Central memory CD8-positive, alpha-beta T cell (primary cell): Measurements from ENCODE around the gene VARS2.

Source experiments
- ATAC-seq: fragments of 150-1000 bp; cut with Tn5 transposase; replicated peaks from 2 replicates; pipeline ENCODE4 v1.10.0; 2022; ENCODE audit warnings: mild to moderate bottlenecking, moderate FRiP score, moderate number of reproducible peaks; ENCODE audit not compliant: poor library complexity, severe bottlenecking; ENCODE audit errors: extremely low read depth
- DNase-seq, 2 donors: peaks; one replicate each; pipeline ENCODE4 v3.0.0; 2021; ENCODE audit warnings: low spot score in 2 of 2
- H3K27ac Mint-ChIP-seq: one replicate; pipeline ENCODE4 v1.8.0; 2022; ENCODE audit warnings: low read depth, mild to moderate bottlenecking, moderate library complexity, mixed read lengths
- H3K27me3 Mint-ChIP-seq: one replicate; pipeline ENCODE4 v1.8.0; 2022; ENCODE audit warnings: mixed read lengths
- H3K36me3 Mint-ChIP-seq: one replicate; pipeline ENCODE4 v1.8.0; 2022; ENCODE audit warnings: mild to moderate bottlenecking, moderate library complexity, mixed read lengths; ENCODE audit not compliant: insufficient read depth
- H3K4me1 Mint-ChIP-seq: one replicate; pipeline ENCODE4 v1.8.0; 2022; ENCODE audit warnings: mixed read lengths
- H3K4me3 Mint-ChIP-seq: one replicate; pipeline ENCODE4 v1.8.0; 2022; ENCODE audit warnings: mild to moderate bottlenecking, moderate library complexity, mixed read lengths
- H3K9me3 Mint-ChIP-seq: one replicate; pipeline ENCODE4 v1.8.0; 2022; ENCODE audit warnings: mixed read lengths

VARS2 gene

DNA sequence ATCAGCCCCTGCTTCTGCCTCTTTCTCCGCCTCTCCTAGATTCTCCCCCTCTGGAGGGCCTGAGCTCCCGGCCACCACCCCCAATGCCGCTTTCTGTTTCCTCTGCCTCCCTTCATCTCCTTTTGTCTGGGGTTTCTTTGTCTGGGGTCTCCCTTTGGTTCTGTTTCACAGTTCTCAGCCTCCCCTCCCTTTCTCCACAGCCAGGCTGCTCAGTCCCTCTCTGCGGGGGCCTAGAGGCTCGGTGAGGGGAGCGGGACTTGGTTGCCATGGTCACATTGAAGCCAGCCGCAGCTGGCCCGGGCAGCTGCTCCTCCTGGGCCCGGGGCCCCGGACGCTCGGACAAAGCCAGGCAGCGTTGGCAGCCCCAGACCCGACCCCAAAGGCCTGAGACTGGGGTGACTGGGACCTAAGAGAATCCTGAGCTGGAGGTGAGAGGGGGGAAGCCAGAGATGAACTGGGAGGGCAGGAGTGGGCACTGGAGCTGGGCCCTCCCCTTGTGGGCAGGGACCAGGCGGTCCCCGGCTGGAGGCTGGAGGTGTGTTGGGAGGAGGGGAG lies 33.3 kb upstream of the VARS2 start:
- H3K27me3 Mint-ChIP-seq = no peaks in the 10 kb centered on the region
- no peak overlapping the region for H3K27ac Mint-ChIP-seq
- ATAC-seq = no peak
- no peak for DNase-seq
- peaks cover 4% of the 10 kb centered on the region for H3K36me3 Mint-ChIP-seq
- H3K4me3 Mint-ChIP-seq = no peak overlapping the region
- peaks cover 30% of the 10 kb centered on the region for H3K4me1 Mint-ChIP-seq
- H3K9me3 Mint-ChIP-seq = no peaks in the 10 kb centered on the region

DNA sequence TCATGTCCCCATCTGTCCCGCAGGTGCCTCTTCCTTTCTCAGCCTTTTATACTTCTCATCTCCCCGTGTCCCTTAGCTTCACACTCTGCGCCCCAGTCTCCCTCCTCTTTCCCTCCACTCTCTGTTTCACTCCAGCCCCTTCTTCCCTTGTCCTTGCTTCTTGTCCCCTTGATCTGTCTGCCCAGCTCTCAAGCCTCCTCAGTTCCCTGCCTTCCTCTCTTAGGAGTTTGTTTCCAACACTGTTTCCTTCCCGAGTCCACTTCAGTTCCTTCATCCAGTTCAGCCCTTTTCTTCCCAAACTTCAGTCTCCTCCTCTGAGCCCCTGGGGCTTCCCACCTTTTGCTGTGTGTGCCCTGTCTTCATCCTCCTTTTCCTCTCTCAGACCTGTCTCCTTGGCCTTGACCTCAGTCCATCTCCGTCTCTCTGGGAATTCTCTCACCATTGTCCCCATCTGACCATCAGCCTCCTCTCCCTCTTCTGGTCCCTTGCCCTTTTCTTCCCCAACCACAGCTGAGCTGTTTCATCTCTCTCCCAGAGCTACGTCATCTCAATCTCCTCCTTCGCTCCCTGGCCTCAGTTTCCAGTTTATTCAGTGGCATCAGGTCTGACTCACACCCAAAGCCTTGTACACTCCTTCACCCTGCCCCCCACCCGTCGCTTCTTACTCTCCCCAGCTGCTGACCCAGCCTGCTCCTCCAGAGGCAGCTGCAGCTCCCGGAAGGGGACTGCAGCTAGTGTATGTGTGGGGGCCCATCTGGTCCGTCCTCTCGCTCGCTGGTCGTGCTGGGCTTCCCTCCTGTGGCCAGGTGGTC lies 32.4 kb upstream of the VARS2 start:
- H3K4me1 Mint-ChIP-seq = peaks cover 38% of the 10 kb centered on the region
- H3K27me3 Mint-ChIP-seq = no peaks in the 10 kb centered on the region
- ATAC-seq (no peak), DNase-seq (no peak)
- H3K27ac Mint-ChIP-seq = no peak overlapping the region
- H3K4me3 Mint-ChIP-seq = no peak overlapping the region
- peaks cover 4% of the 10 kb centered on the region for H3K36me3 Mint-ChIP-seq
- no peaks in the 10 kb centered on the region for H3K9me3 Mint-ChIP-seq

DNA sequence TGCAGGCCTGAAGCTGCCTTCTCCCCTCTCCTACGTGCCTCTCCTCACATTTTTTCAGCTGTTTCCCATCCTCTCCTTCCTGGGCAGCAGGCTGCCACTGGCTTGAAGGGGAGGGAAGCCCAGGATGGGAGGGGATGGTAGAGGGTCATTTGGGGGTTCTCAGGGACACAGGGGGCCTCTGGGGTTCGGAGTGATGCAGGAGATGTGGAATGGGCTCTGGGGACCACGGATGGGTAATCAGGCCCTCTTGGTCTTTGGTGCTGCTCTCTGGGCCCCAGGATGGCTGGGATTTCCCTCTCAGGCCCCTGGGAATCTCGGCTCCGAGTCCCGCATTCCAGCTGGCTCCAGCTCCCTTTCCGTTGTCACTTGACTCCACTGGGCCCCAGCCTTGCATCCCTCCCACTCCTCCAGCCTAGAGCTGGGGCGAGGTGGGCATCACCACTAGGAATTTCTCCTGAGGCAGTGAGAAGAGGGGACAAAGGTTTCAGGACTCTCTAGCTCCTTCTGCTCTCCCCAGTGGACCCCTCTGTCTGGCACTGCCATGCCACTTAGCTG lies 31.8 kb upstream of the VARS2 start:
- no peaks in the 10 kb centered on the region for H3K9me3 Mint-ChIP-seq
- H3K4me3 Mint-ChIP-seq = peak overlapping the region; percentile 79
- H3K27ac Mint-ChIP-seq = no peak overlapping the region
- no peaks in the 10 kb centered on the region for H3K27me3 Mint-ChIP-seq
- H3K4me1 Mint-ChIP-seq = peaks cover 38% of the 10 kb centered on the region
- peaks cover 4% of the 10 kb centered on the region for H3K36me3 Mint-ChIP-seq
- no peak for ATAC-seq
- no peak for DNase-seq

DNA sequence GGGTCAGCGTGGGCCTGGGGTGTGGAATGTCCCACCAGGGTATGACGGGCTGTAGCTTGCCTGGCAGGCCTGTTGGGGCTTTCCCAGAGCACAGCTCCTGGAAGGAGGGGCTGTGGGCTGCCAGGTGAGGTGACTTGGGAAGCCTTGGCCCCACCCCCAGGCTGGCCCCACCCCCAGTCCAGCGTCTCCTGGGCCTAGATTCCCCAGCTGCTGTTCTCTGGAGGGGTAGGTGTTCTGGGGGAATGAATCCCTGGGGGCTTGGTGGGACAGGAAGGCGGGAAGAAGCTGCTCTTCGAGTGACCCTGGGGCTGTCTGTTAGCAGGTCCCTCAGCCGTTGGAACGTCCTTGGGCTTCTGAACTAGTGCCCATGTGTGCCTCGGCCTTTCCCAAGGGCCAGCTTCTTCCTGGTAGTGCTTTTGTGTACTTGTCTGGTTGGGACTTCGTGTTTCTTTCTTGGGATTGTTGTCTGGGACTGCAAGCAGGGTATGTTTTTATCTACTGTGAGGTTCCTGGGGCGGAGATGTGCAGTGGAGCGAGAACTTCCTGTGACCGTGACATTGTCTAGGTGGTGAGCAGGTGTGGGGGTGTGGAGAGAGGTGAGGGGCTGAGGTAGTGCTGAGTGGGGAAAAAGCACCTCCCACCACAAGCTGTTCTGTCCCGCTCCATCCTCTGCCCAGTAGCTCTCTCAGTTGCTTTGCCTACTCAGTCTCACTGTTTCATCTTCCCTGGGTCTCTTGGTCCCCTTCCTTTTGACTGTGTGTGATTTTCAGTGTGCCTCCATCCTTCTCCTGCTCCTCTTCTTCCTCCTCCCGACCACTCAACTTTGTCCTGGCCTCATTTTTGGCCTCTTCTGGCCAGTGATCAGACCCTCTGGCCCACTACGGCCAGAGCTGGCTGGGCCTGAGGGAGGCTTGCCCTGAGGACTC lies 31.0 kb upstream of the VARS2 start:
- Mint-ChIP-seq H3K27ac (peak overlapping the region; percentile 87), H3K36me3 (peaks cover 3% of the 10 kb centered on the region), H3K27me3 (no peaks in the 10 kb centered on the region), H3K9me3 (no peaks in the 10 kb centered on the region), H3K4me3 (peak overlapping the region; percentile 79), H3K4me1 (peaks cover 31% of the 10 kb centered on the region)
- ATAC-seq (no peak), DNase-seq (no peak)

DNA sequence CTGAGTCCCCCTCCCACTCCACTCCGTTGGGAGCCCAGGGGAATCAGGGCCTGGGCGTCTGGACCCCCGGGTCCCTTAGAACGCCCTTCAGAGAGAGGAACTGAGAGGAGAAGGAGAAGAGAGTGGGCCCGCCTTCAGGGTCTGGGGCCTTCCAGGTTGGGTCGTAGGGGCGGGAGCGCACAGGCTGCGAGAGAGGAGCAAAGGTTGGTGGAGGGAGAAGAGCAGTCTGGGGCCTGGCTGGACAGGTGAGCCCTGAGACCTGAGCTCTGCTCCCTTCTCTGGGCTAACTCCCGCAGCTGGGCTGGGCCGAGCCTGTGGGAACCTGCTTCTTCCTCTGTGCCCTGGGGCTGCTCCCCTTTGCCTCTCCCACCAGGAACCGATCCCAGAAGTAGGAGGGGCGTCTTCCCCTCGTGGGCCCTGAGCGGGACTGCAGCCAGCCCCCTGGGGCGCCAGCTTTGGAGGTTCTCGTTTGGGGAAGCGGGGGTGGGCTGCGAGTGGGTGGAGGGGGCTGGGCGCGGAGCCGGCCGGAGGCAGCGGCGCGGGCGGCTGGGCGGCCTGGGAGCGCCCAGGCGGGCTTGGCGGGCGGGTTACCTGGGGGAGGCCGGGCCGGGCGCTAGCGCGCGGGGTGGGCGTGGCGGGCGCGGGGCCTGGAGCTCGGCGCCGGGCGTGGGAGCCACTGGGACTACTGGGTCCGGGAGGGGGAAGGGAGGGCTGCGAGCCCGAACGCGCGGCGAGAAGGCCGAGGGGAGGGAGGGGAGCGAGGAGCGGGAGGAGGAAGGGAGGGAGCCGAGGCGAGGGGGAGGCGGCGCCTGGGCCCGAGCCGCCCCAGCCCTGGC lies 30.1 kb upstream of the VARS2 start, which contains the start of gene DDR1:
DDR1 (plus strand) TSS at position 835 of the 836 bp plus-strand sequence. CDS start 4,211 bp downstream, outside the sequence.
- H3K9me3 Mint-ChIP-seq = no peaks in the 10 kb centered on the region
- DNase-seq (no peak), ATAC-seq (peak; percentile 73)
- H3K4me3 Mint-ChIP-seq = peak within 1 kb of the TSS; percentile 79
- H3K27ac Mint-ChIP-seq = peak within 1 kb of the TSS; percentile 87
- peaks cover 31% of the 10 kb centered on the region for H3K4me1 Mint-ChIP-seq
- H3K27me3 Mint-ChIP-seq = no peaks in the 10 kb centered on the region
- H3K36me3 Mint-ChIP-seq = peaks cover 2% of the 10 kb centered on the region

DNA sequence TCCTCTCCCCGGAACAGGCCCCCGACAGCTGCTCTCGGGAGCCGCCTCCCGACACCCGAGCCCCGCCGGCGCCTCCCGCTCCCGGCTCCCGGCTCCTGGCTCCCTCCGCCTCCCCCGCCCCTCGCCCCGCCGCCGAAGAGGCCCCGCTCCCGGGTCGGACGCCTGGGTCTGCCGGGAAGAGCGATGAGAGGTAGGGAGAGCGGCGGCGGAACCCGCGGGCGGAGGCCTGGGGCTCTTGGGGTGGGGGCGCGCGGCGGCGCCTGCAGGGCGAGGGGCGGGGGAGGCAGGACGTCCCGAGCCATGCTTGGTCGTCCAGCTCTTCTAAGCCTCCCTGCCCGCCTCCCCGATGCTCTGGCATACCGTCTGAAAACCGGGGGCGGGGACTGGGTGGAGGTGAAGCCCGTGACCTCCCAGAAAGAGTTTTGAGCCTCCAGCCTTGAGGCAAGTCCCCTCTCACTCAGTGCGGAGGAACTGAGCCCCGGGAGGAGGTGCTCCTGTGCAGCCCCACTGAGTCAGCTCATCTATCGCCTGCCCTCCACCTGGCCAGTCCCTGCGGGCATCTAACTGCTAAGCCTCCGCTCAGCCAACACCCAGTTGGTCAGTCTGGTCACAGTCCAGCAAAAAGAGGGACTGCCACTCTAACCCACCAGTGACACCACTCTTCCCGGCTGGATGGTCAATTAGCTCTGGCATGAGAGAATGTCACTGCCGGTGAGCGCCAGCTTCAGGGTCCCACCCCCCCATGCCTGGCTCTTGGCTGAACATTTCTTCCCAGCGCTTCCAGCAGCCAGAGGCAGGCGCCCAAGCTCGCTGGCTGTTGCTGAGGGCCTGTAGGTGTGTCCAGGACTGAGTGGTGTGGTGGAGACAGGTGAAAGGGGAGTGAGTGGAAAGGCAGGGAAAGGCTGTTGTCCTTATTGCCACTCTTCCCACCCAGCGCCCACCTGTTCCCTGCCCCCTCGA lies 29.2 kb upstream of the VARS2 start:
- ATAC-seq = peak; percentile 62

DNA sequence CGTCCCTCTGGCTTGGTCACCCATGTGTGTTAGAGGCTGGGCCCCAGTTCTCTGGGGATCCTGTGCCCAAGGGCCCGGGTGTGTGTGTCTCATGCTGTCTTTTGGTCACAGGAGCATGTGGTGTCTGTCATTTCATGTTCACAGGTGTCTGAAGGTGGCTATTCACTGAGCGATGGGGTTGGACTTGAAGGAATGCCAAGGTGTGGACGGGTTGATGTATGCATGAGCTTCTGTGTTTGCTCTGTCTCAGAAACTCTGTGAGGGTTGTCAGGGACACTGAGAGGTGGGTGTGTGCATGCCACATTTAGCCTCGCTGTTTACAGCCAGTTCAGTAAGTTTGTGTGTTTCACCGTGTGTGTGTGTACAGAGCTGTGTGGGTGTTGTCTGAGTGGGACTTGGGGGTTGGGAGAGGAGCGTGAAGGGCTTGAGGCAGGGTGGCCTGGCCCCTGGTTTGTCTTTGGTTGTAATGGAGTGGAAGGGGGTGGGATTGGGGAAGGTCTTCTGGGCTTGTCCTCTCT lies 28.5 kb upstream of the VARS2 start:
- ATAC-seq (no peak), DNase-seq (no peak)
- Mint-ChIP-seq H3K36me3 (peaks cover 2% of the 10 kb centered on the region), H3K27ac (peak overlapping the region; percentile 64), H3K4me3 (peak overlapping the region; percentile 79), H3K4me1 (peaks cover 31% of the 10 kb centered on the region), H3K9me3 (no peaks in the 10 kb centered on the region), H3K27me3 (no peaks in the 10 kb centered on the region)

More for the DNA sequence above, 29.2 kb upstream of the VARS2 start:
- DNase-seq = no peak
- Mint-ChIP-seq H3K27me3 (no peaks in the 10 kb centered on the region), H3K4me1 (peaks cover 31% of the 10 kb centered on the region), H3K9me3 (no peaks in the 10 kb centered on the region), H3K36me3 (peaks cover 2% of the 10 kb centered on the region), H3K27ac (peak overlapping the region; percentile 64), H3K4me3 (peak overlapping the region; percentile 79)

DNA sequence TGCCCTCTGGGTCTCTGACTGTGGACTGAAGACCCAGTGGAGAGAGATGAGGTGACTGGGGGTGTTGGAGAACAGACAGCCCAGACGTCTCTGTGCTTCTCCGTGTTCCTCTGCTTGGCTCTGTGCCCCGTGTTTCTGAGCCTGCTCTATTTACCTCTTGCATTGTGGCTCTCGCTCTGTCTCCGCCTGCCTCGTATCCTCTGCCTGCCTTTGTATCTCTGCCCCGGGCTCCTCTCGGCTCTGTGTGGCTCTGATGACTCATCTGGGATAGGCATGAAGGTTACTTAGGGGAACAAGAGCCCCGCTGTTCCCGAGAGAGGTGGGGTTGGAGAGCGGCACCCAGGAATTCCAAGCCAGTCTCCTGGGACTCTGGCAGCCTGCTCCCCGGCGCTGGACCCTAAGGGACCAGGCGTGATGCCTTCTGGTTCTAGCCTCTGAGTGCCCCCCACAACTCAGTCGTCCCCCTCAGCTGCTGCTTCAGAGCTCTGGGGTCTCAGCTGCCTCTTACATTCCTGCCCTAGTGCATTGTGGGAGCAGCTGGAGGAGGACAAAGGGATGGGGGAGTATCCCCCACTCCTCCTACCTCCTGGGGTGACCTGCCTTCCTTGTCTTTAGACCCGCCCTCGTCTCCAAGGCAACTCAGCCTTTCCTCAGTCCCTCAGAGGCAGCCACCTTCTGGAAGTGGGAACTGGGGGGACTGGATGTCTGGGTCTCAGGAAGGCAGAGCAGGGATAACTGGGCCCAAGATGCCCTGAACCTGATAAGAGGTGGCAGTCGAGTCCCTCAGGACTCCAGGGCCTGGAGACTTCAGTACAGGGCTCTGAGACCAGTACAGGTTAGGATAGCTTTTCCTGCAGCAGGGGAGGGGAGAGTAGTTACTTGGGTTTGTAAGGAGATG lies 27.8 kb upstream of the VARS2 start:
- H3K27ac Mint-ChIP-seq = peak overlapping the region; percentile 64
- H3K9me3 Mint-ChIP-seq = no peaks in the 10 kb centered on the region
- peaks cover 2% of the 10 kb centered on the region for H3K36me3 Mint-ChIP-seq
- peak overlapping the region; percentile 79 for H3K4me3 Mint-ChIP-seq
- peaks cover 31% of the 10 kb centered on the region for H3K4me1 Mint-ChIP-seq
- no peaks in the 10 kb centered on the region for H3K27me3 Mint-ChIP-seq
- DNase-seq (no peak), ATAC-seq (no peak)

DNA sequence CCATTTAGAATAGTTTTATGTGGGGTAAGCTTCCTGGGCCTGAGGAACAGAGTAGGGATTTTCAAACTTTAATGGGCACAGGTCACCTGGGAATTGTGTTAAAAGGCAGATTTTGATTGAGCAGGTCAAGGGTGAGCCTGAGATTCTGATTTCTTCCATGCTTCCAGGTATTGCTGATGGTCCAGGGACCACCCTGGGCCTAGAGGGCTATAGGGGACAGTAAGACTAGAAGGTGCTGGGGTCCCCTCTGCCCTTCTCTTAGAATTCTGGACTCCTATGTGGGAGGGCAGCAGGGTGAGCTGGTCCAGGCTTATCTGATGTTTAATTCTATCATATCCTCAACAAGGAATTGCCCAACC lies 27.2 kb upstream of the VARS2 start:
- peaks cover 31% of the 10 kb centered on the region for H3K4me1 Mint-ChIP-seq
- H3K9me3 Mint-ChIP-seq = no peaks in the 10 kb centered on the region
- no peaks in the 10 kb centered on the region for H3K27me3 Mint-ChIP-seq
- ATAC-seq (no peak), DNase-seq (no peak)
- no peak overlapping the region for H3K4me3 Mint-ChIP-seq
- no peak overlapping the region for H3K27ac Mint-ChIP-seq
- peaks cover 2% of the 10 kb centered on the region for H3K36me3 Mint-ChIP-seq
